Upper lobe of left lung (tissue), 6 donors: ENCODE data around the gene RASGEF1C. TPM values are rescaled to one million over a fixed set of nuclear protein-coding genes. Genes with fewer than 3 reads are reported as not detected.

Experiments used
- ATAC-seq, 2 donors: fragments of 200-7000 bp; cut with Tn5 transposase; one replicate each; pipeline ENCODE4 v1.9.1; 2022; ENCODE audit warnings: mild to moderate bottlenecking in 2 of 2, moderate library complexity in 2 of 2; ENCODE audit not compliant: low FRiP score in 2 of 2
- DNase-seq, 2 donors: peaks; one replicate each; pipeline ENCODE4 v3.0.0-alpha.2; 2019 to 2020
- H3K27ac ChIP-seq, 4 donors: fragments of 200-600 bp; sonication (generic); one replicate each; pipeline ENCODE4 v1.5.1; 2016 to 2019
- H3K27me3 ChIP-seq, 4 donors: fragments of 200-600 bp; sonication (generic); one replicate each; pipeline ENCODE4 v1.5.1; 2017 to 2019
- H3K36me3 ChIP-seq, 4 donors: fragments of 200-600 bp; sonication (generic); one replicate each; pipeline ENCODE4 v1.5.1; 2016 to 2019
- H3K4me1 ChIP-seq, 4 donors: fragments of 200-600 bp; sonication (generic); one replicate each; pipeline ENCODE4 v1.5.1; 2018 to 2019
- H3K4me3 ChIP-seq, 4 donors: fragments of 200-600 bp; sonication (generic); one replicate each; pipeline ENCODE4 v1.5.1; 2017 to 2019; ENCODE audit warnings: mild to moderate bottlenecking in 2 of 4, moderate library complexity in 1 of 4
- H3K9me3 ChIP-seq, 4 donors: fragments of 200-600 bp; sonication (generic); one replicate each; pipeline ENCODE4 v1.5.1; 2018 to 2019
- CTCF ChIP-seq, 6 experiments: fragments of 450-650 bp in 4 of 6; fragments of 200-600 bp in 2 of 6; sonication (generic) in 2 of 6; IDR thresholded peaks; one replicate each; pipeline ENCODE4 v1.5.1; 2016 to 2019; ENCODE audit warnings: antibody characterized with exemption in 6 of 6
- EP300 ChIP-seq, 4 donors: sonication (generic); formaldehyde crosslinking; IDR thresholded peaks; one replicate each; pipeline ENCODE4 v1.5.1; 2017; ENCODE audit warnings: antibody characterized with exemption in 4 of 4, control low read depth in 2 of 4
- POLR2A ChIP-seq, 4 donors: fragments of 450-650 bp; IDR thresholded peaks; one replicate each; pipeline ENCODE4 v1.5.1; 2016 to 2017; ENCODE audit warnings: antibody characterized with exemption in 4 of 4, mild to moderate bottlenecking in 2 of 4
- POLR2AphosphoS5 ChIP-seq, 2 donors: sonication (generic); formaldehyde crosslinking; IDR thresholded peaks; one replicate each; pipeline ENCODE4 v1.5.1; 2017; ENCODE audit warnings: antibody characterized with exemption in 2 of 2
- WGBS, 2 donors: methylation state at CpG; one replicate each; pipeline ENCODE4 v1.1.5; 2017 to 2018; 5-methylcytosine and 5-hydroxymethylcytosine counted together
- total RNA-seq, 6 donors: library from RNA; depleted of rRNA in 4 of 6; stranded (reverse); fragments of >200 nt in 4 of 6; gene quantifications; one replicate each; pipeline versions ENCODE4 v1.1.0 to v1.2.1, GENCODE V29; 2016 to 2021
- donor health status: DM: no; HTN: no; CAD: no; lungs with moderate emphysema.
- donor health status: DM: no; HTN: yes; CAD: no; lungs with severe emphysema.

The RASGEF1C gene
- total RNA-seq, 6 donors from 2014 or later = not detected

GRCh38 chr5:180081481-180081880 is 127.5 kb downstream of the RASGEF1C start:
- no peaks in the 10 kb centered on the region for H3K9me3 ChIP-seq
- no peaks in the 10 kb centered on the region for H3K36me3 ChIP-seq
- TF ChIP-seq POLR2AphosphoS5 (IDR thresholded peaks at IDR 0.05) (no peak), CTCF (IDR thresholded peaks at IDR 0.05) (no peak), POLR2A (IDR thresholded peaks at IDR 0.05) (no peak), EP300 (IDR thresholded peaks at IDR 0.05) (no peak)
- no peak overlapping the region for H3K27ac ChIP-seq
- H3K4me3 ChIP-seq = no peak overlapping the region
- 80 to 83% methylated on average over 5 of the region's 5 CpGs for WGBS, 2 donors
- H3K27me3 ChIP-seq = no peaks in the 10 kb centered on the region
- H3K4me1 ChIP-seq = peaks cover 3 to 9% (median 8%) of the 10 kb centered on the region in 4 donors
- no peak for DNase-seq
- ATAC-seq = no peak

GRCh38 chr5:180080486-180081280 is 128.3 kb downstream of the RASGEF1C start:
- 76 to 79% methylated on average over 22 to 24 of the region's 24 CpGs for WGBS, 2 donors
- TF ChIP-seq POLR2AphosphoS5 (IDR thresholded peaks at IDR 0.05) (no peak), POLR2A (IDR thresholded peaks at IDR 0.05) (no peak), CTCF (IDR thresholded peaks at IDR 0.05) (no peak), EP300 (IDR thresholded peaks at IDR 0.05) (no peak)
- no peaks in the 10 kb centered on the region for H3K27me3 ChIP-seq
- peak overlapping the region in 1 of 4 donors; percentile 7 for H3K4me3 ChIP-seq
- H3K4me1 ChIP-seq = peaks cover 2 to 7% (median 6%) of the 10 kb centered on the region in 4 donors
- no peak overlapping the region for H3K27ac ChIP-seq
- no peak for DNase-seq
- no peaks in the 10 kb centered on the region for H3K9me3 ChIP-seq
- ATAC-seq = no peak
- no peaks in the 10 kb centered on the region for H3K36me3 ChIP-seq

GRCh38 chr5:180079702-180080466 is 129.1 kb downstream of the RASGEF1C start:
- no peaks in the 10 kb centered on the region for H3K36me3 ChIP-seq
- H3K9me3 ChIP-seq = no peaks in the 10 kb centered on the region
- TF ChIP-seq CTCF (IDR thresholded peaks at IDR 0.05) (no peak), POLR2AphosphoS5 (IDR thresholded peaks at IDR 0.05) (no peak), EP300 (IDR thresholded peaks at IDR 0.05) (no peak), POLR2A (IDR thresholded peaks at IDR 0.05) (no peak)
- H3K4me1 ChIP-seq = no peaks in the 10 kb centered on the region
- no peak for DNase-seq
- peak overlapping the region in 1 of 4 donors; percentile 7 for H3K4me3 ChIP-seq
- H3K27ac ChIP-seq = no peak overlapping the region
- no peak for ATAC-seq
- 74 to 83% methylated on average over 3 to 14 of the region's 14 CpGs for WGBS, 2 donors
- H3K27me3 ChIP-seq = no peaks in the 10 kb centered on the region

GRCh38 chr5:180078348-180078747 is 130.7 kb downstream of the RASGEF1C start:
- 82 to 97% methylated on average over 9 of the region's 9 CpGs for whole genome bisulfite sequencing, 2 donors
- no peaks in the 10 kb centered on the region for H3K27me3 ChIP-seq
- H3K27ac ChIP-seq = no peak overlapping the region
- H3K9me3 ChIP-seq = no peaks in the 10 kb centered on the region
- TF ChIP-seq POLR2A (IDR thresholded peaks at IDR 0.05) = no peak
- TF ChIP-seq CTCF (IDR thresholded peaks at IDR 0.05) = no peak
- DNase-seq (no peak), ATAC-seq (no peak)
- no peak overlapping the region for H3K4me3 ChIP-seq
- H3K36me3 ChIP-seq = no peaks in the 10 kb centered on the region
- no peaks in the 10 kb centered on the region for H3K4me1 ChIP-seq
